Placental pericyte (primary cell): Measurements from ENCODE around the gene GOLGA6L1. TPM values are rescaled to one million over a fixed set of nuclear protein-coding genes. Genes with fewer than 3 reads are reported as not detected.

ENCODE experiments used
- small RNA-seq: library from RNA; depleted of rRNA; stranded (forward); fragments of <200 nt; gene quantifications from one replicate; pipeline ENCODE3, GENCODE V24; 2012; ENCODE audit warnings: low replicate concordance
- total RNA-seq: library from RNA; depleted of rRNA; stranded (reverse); fragments of >200 nt; gene quantifications from 2 replicates; pipeline ENCODE4 v1.2.3, GENCODE V29; 2012

GOLGA6L1 gene, protein sequence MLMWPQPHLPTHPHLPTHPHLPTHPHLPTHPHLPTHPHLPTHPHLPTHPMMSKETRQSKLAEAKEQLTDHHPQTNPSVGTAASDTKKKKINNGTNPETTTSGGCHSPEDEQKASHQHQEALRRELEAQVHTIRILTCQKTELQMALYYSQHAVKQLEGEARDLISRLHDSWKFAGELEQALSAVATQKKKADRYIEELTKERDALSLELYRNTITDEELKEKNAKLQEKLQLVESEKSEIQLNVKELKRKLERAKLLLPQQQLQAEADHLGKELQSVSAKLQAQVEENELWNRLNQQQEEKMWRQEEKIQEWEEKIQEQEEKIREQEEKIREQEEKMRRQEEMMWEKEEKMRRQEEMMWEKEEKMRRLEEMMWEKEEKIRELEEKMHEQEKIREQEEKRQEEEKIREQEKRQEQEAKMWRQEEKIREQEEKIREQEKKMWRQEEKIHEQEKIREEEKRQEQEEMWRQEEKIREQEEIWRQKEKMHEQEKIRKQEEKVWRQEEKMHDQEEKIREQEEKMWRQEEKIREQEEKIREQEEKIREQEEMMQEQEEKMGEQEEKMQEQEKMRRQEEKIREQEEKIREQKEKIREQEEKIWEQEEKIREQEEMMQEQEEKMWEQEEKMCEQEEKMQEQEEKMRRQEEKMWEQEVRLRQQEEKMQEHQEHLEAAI
- not detected in 2 replicates for total RNA-seq

DNA sequence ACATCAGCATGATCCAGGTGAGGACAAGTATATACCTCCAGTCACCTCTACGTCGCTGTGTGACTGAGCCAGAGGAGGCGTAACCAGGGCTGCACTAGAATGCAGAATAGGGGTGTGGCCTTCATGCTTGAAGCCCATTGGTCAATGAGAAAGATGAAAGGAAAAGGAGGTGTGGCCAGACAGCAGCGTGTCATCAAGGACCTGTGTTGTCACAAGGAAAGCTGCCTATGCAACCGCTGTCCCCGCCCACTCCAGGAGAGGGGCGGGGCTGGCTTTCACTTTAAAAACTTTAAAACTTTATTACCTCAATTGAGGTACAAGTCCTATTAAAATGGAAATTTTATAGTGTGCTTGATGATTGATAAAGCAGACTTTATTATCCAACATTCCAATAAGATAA is at the start of gene GOLGA6L1:
Gene GOLGA6L1 (minus strand): TSS at position 101 of the 400 bp plus-strand sequence. CDS start 91 bp downstream, at position 10.

Small RNA genes lying within 50 kb of the gene (small RNA-seq; reads per million reads assigned to genes)
- gene RN7SL106P: not detected

Other genes with a start within 250 kb of the GOLGA6L1 start
- 76.8 and 126 TPM in 2 replicates for gene CYFIP1, start 156.5 kb downstream of the GOLGA6L1 start, total RNA-seq
- 18.4 and 34.6 TPM in 2 replicates for gene TUBGCP5, start 97.3 kb downstream of the GOLGA6L1 start, total RNA-seq
- gene GOLGA6L26, start 197.4 kb upstream of the GOLGA6L1 start, total RNA-seq: not detected in 2 replicates
- not detected in 2 replicates for gene GOLGA8S, start 217.9 kb upstream of the GOLGA6L1 start, total RNA-seq